ENCODE data around the gene TMEM233. TPM values are rescaled to one million over a fixed set of nuclear protein-coding genes. Genes with fewer than 3 reads are reported as not detected.

The TMEM233 gene
- total and polyA plus RNA-seq, 8 donors: 0.10 to 0.92 (median 0.22) TPM; not detected in 4

GRCh38 chr12:119665164-119665929, 71.8 kb downstream of the TMEM233 start:
- Histone ChIP-seq H3K4me1 (peaks cover 4 to 39% (median 25%) of the 10 kb centered on the region in 4 donors), H3K9me3 (no peaks in the 10 kb centered on the region), H3K27ac (no peak overlapping the region), H3K4me3 (no peak overlapping the region), H3K36me3 (peaks cover 0 to 4% (median under 1%) of the 10 kb centered on the region in 4 donors), H3K27me3 (no peaks in the 10 kb centered on the region)
- no peak for TF ChIP-seq POLR2A (IDR thresholded peaks at IDR 0.05)
- no peak for TF ChIP-seq POLR2AphosphoS5 (IDR thresholded peaks at IDR 0.05)
- TF ChIP-seq, protein P1, sequence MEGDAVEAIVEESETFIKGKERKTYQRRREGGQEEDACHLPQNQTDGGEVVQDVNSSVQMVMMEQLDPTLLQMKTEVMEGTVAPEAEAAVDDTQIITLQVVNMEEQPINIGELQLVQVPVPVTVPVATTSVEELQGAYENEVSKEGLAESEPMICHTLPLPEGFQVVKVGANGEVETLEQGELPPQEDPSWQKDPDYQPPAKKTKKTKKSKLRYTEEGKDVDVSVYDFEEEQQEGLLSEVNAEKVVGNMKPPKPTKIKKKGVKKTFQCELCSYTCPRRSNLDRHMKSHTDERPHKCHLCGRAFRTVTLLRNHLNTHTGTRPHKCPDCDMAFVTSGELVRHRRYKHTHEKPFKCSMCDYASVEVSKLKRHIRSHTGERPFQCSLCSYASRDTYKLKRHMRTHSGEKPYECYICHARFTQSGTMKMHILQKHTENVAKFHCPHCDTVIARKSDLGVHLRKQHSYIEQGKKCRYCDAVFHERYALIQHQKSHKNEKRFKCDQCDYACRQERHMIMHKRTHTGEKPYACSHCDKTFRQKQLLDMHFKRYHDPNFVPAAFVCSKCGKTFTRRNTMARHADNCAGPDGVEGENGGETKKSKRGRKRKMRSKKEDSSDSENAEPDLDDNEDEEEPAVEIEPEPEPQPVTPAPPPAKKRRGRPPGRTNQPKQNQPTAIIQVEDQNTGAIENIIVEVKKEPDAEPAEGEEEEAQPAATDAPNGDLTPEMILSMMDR (IDR thresholded peaks at IDR 0.05): no peak
- no peak for TF ChIP-seq EP300 (IDR thresholded peaks at IDR 0.05)
- intact Hi-C loops (cut with DNase I; ENCODE audit: low total_unique reads): no loop called here
- DNase-seq: no peak
- WGBS, 5 donors: 88 to 95% (median 90%) methylated on average over 4 of the region's 4 CpGs

GRCh38 chr12:119666226-119666795, 72.7 kb downstream of the TMEM233 start:
- Histone ChIP-seq H3K36me3 (peaks cover 0 to 14% (median 7%) of the 10 kb centered on the region in 4 donors), H3K9me3 (no peaks in the 10 kb centered on the region), H3K4me3 (no peak overlapping the region), H3K27me3 (no peaks in the 10 kb centered on the region), H3K4me1 (peaks cover 5 to 49% (median 33%) of the 10 kb centered on the region in 4 donors), H3K27ac (peak overlapping the region in 1 of 5 donors; percentile 30)
- no peak for DNase-seq
- intact Hi-C loops (cut with DNase I; ENCODE audit: low total_unique reads): no loop called here
- TF ChIP-seq EP300 (IDR thresholded peaks at IDR 0.05) (no peak), POLR2A (IDR thresholded peaks at IDR 0.05) (no peak), POLR2AphosphoS5 (IDR thresholded peaks at IDR 0.05) (no peak)
- TF ChIP-seq, protein P1 (IDR thresholded peaks at IDR 0.05): no peak
- 70 to 76% (median 74%) methylated on average over 2 of the region's 2 CpGs for WGBS, 5 donors

DNA sequence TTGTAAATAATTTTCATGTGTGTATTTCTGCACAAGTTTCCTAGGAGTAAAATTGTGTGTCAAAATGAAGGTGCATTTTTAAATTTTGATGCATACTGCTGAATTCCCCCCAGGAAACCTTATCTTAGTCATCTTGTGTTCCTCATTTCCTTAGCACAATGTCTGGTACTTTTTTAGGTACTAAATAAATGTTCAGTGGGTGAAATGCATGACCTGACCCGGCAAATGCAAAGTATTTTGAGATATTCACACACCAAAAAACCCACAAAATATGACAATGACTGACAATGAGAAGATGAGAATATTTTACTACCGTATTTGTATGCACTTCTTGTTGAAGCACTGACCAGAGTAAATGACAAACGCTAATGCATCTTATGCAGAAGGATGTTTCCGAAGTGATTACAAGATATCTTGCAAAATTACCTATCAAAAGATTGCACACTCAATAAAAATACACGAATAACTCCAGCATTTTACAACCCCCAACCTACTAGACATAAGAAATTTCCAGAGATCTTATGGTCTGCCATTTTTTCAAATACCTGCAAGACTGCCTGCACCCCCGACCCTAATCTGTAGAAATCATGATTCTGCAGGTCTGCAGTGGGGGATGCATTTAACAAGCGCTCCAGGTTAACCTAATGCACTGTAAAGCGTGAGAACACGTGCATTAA, 73.5 kb downstream of the TMEM233 start:
- intact Hi-C loops (cut with DNase I; ENCODE audit: low total_unique reads): no loop called here
- H3K27me3 ChIP-seq: no peaks in the 10 kb centered on the region
- H3K4me3 ChIP-seq: peak overlapping the region; percentile 71 to 91 (median 84)
- no peak for DNase-seq
- TF ChIP-seq, protein P1 (IDR thresholded peaks at IDR 0.05): no peak
- TF ChIP-seq EP300 (IDR thresholded peaks at IDR 0.05): no peak
- H3K4me1 ChIP-seq: peaks cover 12 to 56% (median 40%) of the 10 kb centered on the region in 4 donors
- WGBS, 5 donors: 13 to 17% (median 15%) methylated on average over 9 of the region's 9 CpGs
- peak overlapping the region in 4 of 5 donors; percentile 96 to 99 (median 98) for H3K27ac ChIP-seq
- no peaks in the 10 kb centered on the region for H3K9me3 ChIP-seq
- peaks cover 0 to 21% (median 15%) of the 10 kb centered on the region in 4 donors for H3K36me3 ChIP-seq

DNA sequence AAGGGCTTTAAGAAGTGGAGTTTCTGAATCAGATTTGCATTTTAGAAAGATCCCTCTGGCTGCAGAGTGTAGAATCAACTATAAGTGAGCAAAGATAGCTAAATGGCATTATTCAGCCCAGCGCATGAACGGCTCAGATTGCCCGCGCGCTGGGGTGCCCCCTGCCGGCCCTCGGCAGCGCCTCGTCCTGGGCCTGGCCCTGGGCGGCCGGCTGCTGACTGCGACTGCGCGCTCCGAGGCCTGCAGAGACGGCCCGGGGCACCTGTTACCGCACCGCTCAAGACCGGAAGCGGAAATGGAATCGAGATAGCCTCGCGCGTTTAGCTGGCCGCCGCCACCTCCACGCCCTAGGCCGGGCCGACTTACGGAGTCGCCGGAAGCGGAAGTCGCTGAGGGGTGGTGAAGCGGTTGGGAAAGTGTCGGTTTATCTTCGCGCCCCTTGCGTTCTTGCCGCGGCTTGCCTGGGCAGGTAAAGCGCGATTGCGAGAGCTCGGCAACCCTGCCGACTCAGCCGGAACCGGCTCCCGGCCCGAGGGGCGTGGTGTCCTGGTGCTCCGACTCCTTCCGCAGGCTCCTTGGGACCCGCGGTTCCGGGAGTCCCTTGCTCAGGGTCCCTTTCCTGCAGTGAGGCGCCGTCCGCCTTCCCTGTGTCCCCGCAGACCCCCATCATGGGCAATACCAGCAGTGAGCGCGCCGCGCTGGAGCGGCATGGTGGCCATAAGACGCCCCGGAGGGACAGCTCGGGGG, 74.2 kb downstream of the TMEM233 start, which contains the start of gene PRKAB1:
Gene PRKAB1 (plus strand): TSS at position 557 of the 747 bp plus-strand sequence. CDS start 112 bp downstream, at position 669.
- 0 to 1% (median 0%) methylated on average over 42 to 69 of the region's 69 CpGs for WGBS, 5 donors

More for the DNA sequence above, 74.2 kb downstream of the TMEM233 start, which contains the start of gene PRKAB1:
- peak; percentile 99 for DNase-seq
- Histone ChIP-seq H3K27me3 (no peaks in the 10 kb centered on the region), H3K4me3 (peak within 1 kb of the TSS; percentile 71 to 91 (median 84)), H3K36me3 (peaks cover 3 to 28% (median 22%) of the 10 kb centered on the region in 4 donors), H3K9me3 (no peaks in the 10 kb centered on the region), H3K4me1 (peaks cover 18 to 63% (median 47%) of the 10 kb centered on the region in 4 donors), H3K27ac (peak within 1 kb of the TSS; percentile 96 to 99 (median 98))
- TF ChIP-seq EP300 (IDR thresholded peaks at IDR 0.05) (no peak), POLR2AphosphoS5 (IDR thresholded peaks at IDR 0.05) (peak; percentile 91 to 99 (median 98)), POLR2A (IDR thresholded peaks at IDR 0.05) (peak in 2 of 4 donors; percentile 83 to 87)
- TF ChIP-seq, protein P1 (IDR thresholded peaks at IDR 0.05): peak in 6 of 7 experiments; percentile 42 to 94 (median 86)
- intact Hi-C loops (cut with DNase I; ENCODE audit: low total_unique reads): no loop called here
